GM19043 (cell line): ENCODE data around the gene ZNF217.
"Not testable (repeated sequence)": the region's sequence is repeated elsewhere in the genome, so short reads cannot be mapped to it uniquely, and the experiment has no call there.

Experiments
- ATAC-seq: cut with Tn5 transposase; IDR thresholded peaks from one replicate; pipeline ENCODE4 v1.9.1; 2021; ENCODE audit warnings: low read depth; ENCODE audit not compliant: unreplicated experiment

Gene ZNF217

DNA sequence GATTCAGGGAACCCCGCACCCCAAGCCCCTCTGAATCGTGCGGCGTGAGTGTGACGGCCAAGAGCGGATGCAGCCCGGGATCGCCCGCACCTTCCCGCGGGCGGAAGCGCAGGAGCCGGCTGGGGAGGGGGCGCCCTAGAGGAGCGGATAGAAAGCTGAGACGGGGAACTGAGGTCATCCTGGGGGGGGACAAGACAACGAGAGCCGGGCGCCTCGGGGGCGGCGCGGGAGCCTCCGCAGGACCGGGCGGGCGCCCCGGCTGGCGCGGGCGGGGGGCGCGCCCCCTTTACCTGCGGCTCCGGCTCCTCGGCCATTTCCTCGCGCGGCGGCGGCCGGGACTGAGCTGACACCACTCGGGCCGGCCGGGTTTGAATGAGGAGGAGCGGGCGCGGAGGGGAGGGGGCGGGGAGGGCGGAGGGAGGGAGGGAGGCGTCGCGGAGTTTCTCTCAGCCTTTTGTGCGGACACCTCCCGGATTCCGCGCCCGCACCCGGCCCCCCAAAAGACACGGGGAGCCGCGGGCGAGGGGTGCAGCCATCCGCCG lies at the start of gene ZNF217:
ZNF217 (minus strand) TSS at position 374 of the 542 bp plus-strand sequence. CDS start 11,013 bp downstream, outside the sequence.
- ATAC-seq = peak; percentile 5

DNA sequence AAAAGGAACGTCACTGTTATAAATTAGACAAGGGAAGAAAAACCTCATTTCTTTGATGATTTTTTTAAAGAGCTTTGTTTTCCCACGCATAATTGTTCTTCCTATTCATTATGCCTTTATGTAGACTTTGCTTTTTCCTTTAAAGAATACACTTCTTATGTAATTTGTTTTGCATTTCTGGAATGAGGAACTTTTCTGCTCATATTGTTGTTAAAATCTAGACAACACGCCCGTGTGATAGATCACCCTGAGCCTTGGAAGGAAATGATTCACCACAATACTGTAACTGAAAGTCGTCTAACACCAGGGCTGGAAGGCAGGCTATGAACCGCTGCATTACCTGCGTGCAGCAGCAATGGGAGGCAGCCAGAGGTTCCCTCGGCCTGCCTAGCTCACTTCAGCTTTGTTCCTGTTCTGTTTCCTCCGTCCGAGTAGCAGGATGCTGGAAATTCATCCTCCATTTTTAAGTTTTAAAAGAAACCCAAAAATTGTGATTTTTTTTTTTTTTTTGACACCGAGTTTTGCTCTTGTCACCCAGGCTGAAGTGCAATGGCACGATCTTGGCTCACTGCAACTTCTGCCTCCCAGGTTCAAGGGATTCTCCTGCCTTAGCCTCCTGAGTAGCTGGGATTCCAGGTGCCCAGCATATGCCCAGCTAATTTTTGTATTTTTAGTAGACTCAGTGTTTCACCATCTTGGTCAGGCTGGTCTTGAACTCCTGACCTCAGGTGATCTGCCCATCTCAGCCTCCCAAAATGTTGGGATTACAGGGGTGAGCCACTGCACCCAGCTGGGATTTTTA lies 49.6 kb upstream of the ZNF217 start:
- ATAC-seq = peak; percentile 93

DNA sequence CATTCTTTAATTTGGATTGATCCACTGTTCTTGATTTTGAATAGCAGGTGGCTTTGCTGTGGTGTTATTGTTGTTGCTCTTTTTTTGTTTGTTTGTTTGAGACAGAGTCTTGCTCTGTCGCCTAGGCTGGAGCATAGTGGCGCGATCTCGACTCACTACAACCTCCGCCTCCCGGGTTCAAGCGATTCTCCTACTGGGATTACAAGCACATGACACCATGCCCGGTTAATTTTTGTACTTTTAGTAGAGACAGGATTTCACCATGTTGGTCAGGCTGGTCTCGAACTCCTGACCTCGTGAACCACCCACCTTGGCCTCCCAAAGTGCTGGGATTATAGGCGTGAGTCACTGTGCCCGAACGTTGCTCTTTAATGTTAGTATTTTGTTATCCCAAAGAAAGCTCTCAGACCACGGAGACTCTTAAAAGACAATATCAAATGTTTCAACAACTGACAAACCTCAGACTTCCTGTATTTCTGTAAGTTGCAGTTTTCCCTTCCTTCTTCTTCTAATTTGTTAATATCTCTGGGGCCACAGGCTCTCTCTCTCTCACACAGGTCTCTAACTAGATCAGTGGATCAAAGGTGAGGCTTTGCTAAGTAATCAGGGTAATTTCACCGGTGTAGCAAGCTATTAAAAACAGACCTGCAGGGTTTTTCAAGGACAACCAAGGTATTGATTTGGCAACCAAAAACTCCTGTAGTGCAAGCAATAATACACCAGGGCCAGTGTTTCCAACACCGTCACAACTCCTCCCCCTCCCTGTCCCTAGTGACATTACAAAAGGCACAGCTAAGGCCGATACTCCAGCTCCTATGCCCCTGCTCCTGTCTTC lies 48.8 kb upstream of the ZNF217 start:
- peak; percentile 45 for ATAC-seq

DNA sequence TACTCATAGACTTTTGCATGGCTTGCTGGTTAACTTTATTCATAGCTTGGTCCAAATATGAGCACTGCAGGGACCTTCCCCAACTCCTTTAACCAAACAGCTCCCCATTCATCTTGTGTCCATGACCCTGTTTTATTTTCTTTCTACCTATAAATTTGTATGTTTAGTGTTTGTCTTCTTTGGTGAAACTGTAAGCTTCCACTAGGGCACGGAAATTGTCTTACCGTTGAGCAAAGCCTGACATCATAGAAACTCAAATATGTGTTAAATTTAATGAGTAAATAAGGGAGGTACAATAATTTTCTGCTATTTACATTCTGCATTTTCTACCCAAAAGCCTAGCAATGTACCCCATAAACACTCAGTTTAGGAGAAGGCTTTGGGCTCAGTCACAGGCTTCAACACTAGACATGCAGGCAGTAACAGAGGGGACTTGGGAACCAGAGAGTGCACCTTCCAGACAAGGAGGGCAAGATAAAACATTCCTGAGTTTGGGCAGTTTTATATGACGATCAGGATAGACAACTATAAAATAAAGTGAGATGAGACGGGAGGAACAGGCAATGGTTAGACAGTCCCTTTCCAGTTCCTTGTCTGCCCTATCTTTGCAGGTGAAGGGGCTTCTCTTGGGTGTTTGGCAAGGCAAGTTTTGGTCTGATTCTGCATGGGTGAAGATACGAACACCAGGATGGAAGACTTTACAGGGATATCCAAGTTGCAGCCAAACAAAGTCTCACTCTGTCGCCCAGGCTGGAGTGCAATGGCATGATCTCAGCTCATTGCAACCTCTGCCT lies 46.2 kb upstream of the ZNF217 start:
- no peak for ATAC-seq

DNA sequence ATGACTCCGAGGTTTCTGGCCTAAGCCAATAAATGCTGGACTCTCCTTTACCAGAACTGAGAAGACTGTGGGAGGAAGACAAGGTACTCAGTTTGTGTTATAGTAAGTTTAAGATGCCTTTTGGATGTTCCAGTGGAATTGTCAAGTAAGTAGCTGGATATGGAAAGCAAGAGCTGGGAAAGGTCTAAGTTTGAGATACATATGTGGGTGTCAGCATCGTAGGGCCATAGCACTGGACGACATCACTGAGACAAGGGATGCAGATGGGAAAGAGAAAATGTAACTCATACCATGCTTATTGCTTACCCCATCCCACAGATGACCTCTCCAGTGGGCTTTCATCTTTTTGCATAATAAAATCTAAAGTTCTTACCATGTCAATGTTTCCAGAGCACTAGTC lies 45.5 kb upstream of the ZNF217 start:
- no peak for ATAC-seq

DNA sequence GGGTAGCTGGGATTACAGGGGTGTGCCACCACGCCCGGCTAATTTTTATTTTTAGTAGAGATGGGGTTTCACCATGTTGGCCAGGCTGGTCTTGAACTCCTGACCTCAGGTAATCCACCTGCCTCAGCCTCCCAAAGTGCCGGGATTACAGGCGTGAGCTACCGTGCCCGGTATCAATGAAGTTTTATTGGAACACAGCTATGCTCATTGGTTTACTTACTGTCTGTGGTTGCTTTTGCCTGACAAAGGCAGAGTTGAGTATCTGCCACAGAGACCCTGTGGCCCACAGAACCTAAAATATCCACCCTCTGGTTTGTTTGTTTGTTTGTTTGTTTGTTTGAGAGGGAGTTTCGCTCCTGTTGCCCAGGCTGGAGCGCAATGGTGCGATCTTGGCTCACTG lies 43.7 kb upstream of the ZNF217 start:
- not testable (repeated sequence) for ATAC-seq

DNA sequence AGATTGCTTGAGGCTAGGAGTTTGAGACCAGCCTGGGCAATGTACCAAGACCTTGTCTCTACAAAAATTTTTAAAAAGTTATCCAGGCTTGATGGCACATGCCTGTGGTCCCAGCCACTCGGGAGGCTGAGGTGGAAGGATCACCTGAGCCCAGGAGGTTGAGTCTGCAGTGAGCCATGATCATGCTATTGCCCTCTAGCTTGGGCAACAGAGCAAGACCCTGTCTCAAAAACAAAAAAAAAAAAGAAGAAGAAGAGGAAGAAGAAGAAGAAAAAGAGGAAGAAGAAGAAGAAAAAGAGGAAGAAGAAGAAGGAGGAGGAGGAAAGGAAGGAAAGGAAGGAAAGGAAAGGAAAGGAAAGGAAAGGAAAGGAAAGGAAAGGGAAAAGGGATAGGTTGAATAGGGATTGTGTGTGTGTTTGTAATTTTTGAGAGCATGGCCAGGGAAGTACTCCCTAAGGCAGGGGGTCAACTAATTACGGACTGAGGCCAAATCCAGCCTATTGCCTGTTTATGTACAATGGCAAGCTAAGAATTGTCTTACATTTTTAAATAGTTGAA lies 43.0 kb upstream of the ZNF217 start:
- no peak for ATAC-seq

DNA sequence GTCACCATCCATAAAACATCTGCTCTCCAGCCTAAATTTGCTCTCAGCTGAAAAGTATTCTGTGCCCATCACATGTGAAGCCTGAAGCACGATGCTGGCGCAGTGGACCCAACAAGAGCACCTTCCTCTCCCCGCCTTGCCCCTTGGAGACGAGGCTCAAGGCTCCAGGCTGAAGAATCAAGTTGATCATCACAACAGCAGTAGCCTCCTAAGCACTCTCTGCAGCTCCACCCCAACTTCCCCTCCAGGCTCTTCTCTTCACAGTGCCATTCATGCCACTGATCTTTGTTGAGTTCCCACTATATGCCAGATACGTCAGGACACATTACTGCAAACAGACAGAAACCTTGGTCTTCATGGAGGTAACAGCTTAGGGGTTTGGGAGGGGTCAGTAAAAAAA lies 41.6 kb upstream of the ZNF217 start:
- ATAC-seq = no peak

DNA sequence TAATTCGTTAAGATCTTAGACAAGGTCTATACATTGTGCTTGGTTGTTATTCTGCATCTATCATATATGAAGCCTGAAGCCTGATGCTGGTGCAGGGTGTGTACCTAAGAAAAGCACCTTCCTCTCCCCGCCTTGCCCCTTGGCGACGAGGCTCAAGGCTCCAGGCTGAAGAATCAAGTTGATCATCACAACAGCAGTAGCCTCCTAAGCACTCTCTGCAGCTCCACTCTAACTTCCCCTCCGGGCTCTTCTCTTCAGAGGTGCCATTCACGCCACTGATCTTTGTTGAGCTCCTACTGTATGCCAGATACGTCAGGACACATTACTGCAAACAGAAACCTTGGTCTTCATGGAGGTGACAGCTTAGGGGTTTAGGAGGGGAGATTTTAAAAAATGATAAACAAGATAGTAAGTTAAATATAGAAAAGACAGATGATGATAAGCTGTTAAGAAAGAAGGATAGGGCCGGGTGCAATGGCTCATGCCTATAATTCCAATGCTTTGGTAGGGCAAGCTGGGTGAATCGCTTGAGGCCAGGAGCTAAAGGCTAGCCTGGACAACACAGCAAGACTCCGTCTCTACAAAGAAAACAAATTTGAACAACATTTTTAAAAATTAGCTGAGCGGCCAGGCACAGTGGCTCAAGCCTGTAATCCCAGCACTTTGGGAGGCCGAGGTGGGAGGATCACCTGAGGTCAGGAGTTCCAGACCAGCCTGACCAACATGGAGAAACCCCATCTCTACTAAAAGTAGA lies 38.4 kb upstream of the ZNF217 start:
- no peak for ATAC-seq

DNA sequence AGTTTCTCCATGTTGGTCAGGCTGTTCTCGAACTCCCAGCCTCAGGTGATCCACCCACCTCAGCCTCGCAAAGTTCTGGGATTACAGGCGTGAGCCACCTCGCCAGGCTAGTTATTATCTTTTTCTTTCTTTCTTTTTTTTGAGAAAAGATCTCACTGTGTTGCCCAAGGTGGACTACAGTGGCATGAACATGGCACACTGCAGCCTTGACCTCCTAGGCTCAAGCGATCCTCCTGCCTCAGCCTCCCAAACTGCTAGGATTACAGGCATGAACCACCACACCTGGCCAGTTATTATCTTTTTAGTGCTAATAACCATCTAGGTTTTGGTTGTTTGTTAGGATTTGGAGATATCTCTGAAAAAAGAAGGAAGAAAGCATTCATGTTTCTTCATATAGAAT lies 35.8 kb upstream of the ZNF217 start:
- no peak for ATAC-seq

DNA sequence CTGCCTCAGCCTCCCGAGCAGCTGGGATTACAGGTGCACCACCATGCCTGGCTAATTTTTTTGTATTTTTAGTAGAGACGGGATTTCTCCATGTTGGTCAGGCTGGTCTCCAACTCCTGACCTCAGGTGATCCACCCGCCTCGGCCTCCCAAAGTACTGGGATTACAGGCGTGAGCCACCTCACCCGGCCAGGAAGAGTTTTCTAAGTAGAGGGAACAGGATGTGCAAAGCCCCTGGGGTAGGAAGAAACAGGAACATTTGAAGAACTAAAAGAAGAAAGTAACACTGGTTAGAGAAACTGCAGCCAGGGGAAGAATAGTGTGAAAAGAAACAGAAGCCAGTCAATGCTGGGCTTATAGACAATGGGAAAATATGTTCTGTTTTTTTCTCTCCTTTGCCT lies 35.1 kb upstream of the ZNF217 start:
- not testable (repeated sequence) for ATAC-seq

DNA sequence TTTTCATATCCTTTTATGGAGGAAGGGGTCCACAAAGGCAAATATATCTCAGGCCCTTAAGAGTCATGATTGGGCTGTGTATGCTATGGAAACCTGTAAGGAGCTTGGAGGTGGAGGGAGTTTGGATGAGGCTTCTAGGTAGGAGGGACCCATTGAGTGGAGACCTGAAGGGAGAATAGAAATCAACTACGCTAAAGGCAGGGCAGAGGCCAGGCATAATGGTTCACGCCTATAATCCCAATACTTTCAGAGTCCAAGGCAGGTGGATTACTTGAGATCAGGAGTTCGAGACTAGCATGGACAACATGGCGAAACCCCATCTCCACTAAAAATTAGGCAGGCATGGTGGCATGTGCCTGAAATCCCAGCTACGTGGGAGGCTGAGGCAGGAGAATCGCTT lies 34.4 kb upstream of the ZNF217 start:
- no peak for ATAC-seq

DNA sequence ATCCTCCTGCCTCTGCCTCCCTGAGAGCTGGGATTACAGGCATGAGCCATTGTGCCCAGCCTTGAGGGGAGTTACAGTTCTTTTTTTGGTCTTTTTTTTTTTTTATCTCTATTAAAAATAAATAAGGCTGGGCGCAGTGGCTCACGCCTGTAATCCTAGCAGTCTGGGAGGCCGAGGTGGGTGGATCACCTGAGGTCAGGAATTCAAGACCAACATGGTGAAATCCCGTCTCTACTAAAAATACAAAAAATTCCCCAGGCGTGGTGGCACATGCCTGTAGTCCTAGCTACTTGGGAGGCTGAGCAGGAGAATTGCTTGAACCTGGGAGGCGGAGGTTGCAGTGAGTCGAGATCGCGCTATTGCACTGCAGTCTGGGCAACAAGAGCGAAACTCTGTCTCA lies 33.4 kb upstream of the ZNF217 start:
- not testable (repeated sequence) for ATAC-seq

DNA sequence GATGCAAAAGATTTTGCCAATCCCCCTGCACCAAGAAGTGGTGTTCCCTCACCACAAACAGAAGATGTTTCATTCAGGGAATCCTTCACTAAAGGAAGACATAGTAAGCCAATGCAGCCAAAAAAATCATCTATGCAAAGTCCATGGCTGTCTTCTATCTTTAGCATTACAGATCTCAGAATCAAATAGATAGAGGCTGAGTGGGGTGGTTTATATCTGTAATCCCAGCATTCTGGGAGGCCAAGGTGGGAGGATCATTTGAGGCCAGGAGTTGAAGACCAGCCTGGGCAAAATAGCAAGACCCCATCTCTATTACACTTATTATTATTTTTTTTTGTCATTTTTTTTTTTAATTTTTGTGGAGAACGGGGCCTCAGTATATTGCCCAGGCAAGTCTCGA lies 32.9 kb upstream of the ZNF217 start:
- no peak for ATAC-seq

DNA sequence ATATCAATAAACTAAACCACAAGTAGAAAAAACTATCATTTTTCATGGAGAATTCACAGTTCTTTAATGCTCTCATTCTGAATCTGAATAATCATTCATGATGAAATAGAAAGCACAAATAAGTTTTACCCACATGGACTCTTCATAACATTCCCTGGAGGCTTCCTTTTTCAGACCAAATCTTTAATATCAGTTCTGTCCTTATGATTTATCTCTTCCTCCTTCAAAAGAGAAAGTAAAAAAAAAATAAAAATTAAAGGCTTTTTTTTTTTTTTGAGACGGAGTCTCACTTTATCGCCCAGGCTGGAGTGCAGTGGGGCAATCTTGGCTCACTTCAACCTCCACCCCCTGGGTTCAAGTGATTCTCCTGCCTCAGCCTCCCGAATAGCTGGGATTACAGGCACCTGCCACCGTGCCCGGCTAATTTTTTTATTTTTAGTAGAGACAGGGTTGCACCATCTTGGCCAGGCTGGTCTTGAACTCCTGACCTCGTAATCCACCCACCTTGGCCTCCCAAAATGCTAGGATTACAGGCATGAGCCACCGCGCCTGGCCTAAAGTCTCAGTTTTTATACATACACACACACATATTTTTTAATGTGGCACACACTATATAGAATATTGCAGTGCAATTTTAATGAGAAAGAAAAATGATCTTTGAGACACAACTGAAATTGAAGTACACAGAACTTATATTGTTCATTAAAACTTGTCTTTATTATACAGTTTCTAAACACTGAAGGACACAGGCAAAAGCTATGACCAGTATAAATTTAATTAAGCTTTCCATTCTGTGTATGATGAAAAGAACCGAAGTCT lies 31.9 kb upstream of the ZNF217 start:
- no peak for ATAC-seq

DNA sequence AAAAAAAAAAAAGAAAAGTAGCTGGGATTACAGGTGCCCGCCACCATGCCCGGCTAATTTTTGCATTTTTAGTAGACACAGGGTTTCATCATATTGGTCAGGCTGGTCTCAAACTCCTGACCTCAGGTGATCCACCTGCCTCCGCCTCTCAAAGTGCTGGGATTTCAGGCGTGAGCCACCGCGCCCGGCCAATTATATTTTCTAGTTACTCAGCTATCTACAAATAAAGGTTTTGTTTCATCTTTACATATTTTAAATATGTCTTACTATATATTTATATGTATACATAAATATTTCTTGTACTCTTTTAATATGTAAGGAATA lies 31.2 kb upstream of the ZNF217 start:
- ATAC-seq = not testable (repeated sequence)

DNA sequence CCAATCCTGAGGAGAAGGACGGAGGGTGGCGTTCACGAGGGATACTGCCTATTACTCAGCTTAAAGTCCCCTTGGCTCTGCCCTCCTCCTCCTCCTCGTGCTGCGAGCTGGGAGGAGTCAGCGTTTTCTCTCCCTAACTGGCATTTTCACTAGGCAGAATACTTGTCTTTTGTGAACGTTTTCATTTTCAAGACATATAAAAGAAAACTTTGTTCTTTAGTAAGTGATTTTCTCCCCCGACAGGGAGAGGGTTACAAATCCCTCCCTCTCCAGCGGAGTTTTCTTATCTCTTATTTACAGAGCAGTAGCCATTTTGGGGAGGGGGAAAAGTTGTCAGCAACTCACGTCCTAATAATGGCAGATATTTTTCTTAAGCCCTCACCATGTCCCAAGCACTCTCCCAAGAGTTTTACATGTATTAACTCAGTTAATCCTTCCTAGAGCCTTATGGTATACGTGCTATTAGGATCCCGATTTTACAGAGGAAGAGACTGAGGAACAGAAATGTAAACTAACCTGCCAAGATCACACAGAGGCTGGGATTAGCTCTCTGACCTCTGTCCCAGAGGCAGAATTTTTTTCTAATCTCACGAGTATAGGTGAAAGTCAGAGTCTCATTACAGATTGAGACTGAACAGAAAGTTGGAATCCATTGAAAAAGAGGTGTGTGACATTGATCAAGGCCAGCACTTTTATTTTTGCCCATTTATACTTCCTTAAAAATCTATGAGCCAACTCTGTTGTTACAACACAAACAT lies 30.0 kb upstream of the ZNF217 start:
- ATAC-seq = no peak

DNA sequence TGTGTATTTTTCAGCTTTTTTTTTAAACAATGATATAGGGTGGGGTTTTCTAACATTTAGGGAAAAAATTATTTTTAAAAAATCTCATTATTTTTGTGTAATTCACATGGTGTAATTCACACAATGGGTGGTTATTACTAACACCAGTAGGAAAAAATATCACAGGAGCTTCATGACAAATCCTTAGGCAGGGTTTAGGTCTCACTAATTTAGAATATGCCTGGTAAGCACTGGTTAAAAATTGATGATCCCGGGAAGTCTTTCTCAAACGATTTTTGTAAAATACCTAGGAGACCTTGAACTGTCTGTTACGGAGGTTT lies 29.5 kb upstream of the ZNF217 start:
- ATAC-seq = no peak
